ENCODE data around the gene CSNK1A1L.

GRCh38 chr13:37070956-37071355 lies 34.5 kb downstream of the CSNK1A1L start:
- TF ChIP-seq POLR2AphosphoS5 (IDR thresholded peaks at IDR 0.05; ENCODE audit: borderline replicate concordance, low read depth, low read length): no peak
- TF ChIP-seq EZH2 (IDR thresholded peaks at IDR 0.05): no peak

Data from SK-N-MC (cell line).